ENCODE measurements around the gene TMEM186. TPM values are rescaled to one million over a fixed set of nuclear protein-coding genes. Genes with fewer than 3 reads are reported as not detected.
"Not testable (repeated sequence)": the region's sequence is repeated elsewhere in the genome, so short reads cannot be mapped to it uniquely, and the experiment has no call there.

The TMEM186 gene
- total RNA-seq, 1 donor from 2014 or later, result 5.8 TPM

DNA sequence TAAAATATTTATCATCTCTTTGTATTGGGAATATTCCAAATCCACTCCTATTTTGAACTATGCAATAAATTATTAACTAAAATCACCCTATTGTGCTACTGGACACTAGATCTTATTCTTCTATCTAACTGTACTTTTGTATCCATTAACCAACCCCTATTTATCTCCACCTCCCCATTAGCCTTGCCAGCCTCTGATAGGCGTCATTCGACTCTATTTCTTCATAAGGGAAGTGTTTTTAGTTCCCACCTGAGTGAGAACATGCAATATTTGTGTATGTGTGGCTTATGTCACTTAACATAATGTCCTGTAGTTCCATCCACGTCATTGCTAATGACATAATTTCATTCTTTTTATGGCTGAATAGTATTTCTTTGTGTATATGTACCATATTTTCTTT is 23.9 kb downstream of the TMEM186 start:
- no peak for DNase-seq

DNA sequence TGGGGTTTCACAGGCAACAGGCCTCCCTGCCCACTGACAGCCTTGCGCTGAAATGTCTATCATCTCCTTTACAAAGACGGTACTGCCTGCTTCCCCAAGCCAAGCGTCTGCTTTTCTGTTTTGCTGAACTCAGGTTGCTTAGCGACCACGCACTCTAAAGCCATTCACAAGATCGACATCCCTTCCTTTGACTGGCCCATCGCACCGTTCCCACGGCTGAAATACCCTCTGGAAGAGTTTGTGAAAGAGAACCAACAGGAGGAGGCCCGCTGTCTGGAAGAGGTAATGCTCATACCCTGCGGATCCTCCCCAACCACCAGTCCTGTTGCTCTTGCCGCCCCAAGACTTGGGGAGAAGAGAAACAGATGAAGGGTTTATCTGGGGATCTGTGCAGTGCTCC is 28.7 kb downstream of the TMEM186 start:
- no peak for DNase-seq

DNA sequence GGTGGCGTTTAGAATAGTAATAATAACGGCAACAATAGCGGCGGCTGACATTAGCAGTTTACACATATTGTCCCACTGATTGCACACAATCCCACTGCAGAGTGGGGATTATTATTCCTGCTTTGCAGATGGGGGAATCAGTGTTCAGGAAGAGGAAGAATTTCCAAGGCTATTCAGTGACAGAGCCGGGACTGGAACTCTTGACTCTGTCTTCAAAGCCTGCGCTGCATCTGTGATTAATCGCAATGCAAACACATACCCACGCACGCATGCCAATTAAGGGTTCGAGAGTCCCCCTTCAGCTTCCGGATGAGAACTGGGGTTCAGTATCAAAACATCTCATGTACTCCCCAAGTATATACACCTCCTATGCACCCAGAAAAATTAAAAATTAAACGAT is 29.2 kb downstream of the TMEM186 start:
- DNase-seq, result no peak

DNA sequence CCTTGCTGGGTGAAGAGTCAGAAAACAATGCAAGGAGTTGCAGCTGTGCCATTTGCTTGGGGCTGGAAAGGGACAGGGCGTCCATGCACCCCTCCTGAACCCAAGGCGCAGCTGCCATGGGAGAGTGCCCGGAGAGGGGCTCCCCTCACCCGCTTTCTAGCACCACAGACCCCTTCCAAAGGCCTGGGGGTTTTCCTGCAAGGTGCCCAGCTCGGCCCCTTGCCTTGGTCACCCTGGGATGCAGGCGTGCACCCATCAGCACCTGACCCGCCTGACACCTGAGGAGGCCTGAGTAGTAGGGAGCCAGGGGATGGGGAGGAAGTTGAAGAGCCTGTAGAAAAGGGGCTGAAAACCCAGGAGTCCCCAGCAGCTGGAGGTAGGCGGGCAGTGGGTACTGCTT is 30.3 kb downstream of the TMEM186 start:
- DNase-seq, result no peak

DNA sequence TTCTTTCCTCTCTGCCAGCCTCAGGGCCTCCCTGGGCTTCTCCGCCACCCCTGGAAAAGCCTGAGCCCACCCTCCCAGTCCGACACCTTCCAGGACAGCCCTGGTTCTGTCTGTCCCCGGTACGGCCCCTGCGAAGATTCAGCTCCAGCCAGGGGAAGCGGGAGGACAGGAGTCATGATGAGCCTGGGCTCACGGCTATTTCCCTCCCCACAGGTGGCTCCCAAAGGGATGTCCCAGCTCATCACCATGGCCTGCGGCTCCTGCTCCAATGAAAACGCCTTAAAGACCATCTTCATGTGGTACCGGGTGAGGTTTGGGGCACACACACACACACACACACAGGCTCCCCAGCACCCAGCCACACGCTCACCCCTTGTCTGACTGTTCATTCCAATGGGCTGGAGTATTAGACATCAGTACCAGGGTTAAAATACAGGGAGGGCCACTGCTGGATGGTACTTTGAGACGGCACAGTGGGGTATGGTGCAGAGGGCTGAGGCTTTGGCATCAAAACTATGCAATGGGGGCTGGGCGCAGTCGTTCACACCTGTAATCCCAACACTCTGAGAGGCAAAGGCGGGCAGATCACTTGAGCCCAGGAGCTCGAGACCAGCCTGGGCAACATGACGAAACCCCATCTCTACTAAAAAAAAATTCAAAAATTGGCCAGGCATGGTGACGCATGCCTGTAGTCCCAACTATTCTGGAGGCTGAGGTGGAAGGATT is 32.8 kb downstream of the TMEM186 start:
- no peak for DNase-seq

DNA sequence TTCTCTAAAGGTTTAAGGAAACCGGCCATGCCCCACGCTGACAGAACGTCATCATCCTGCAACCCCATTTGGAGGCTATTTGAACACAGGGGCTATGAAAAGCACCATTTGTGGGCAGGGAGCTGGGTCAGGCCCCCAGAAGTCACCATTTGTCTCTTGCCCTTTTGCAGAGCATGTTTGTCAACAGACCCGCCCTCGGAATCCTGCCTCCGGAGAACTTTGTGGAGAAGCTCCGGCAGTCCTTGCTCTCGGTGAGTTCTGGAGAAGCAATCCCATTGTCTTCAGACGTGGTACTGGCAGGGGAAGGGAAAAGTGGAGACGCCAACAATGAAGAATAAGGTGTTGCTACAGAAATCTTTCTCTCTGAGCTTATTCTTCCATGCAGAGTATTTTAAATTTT is 33.5 kb downstream of the TMEM186 start:
- DNase-seq, result no peak

DNA sequence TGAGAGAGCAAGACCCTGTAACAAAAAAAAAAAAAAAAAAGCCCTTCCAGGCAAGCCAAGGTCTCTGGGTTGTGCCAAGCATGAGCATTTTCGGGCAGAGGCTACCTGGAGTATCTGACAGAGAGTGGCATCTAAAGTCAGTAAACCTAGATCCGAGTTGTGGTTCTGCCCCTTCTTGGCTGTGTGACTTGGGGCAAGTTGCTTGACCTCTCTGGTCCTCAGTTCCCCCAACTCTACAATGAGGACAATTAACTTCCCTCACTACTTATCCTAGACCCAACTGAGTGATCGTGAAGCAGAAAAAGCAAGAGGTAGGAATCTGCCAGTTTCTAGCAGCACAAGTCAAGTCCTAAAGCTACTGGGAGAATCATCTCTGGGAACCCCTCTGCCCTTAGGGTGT is 34.4 kb downstream of the TMEM186 start:
- DNase-seq, result no peak

DNA sequence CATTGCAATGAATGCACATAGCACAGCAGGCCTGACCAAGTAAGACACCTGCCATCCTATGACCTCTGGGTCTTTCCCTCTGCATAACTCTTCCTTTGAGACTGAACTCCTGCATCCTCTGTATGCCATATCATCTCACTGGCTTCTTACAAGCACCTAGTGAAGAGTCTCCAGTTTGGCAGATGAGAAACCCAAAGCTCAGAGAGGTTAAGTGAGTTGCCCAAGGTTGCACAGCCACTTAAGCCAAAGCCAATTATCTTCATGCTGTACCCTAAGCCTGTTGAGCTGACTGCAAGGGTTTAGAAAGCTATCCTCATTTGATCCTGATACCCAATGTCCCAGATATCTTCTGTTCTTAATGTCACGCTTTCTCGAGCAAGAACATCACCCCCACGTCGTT is 35.2 kb downstream of the TMEM186 start:
- DNase-seq, result no peak

DNA sequence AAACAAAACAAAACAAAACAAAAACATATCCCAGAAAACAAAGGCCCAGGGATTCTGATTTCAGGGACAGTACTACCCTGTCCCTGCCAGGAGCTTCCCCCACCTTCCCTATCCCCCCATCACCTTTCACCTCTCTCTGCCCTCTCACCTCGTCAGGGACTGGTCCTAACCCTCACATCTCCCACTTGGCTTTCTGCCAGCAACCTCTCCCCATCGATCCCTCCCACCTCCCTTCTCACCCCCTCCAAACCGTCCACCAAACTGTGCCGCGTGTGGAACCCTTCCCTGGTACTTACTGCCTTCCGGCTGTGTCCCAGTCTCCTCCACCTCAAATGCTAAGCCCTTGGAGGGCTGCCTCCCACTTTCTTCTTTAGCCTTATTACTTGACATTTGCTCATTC is 36.4 kb downstream of the TMEM186 start:
- DNase-seq, result no peak

DNA sequence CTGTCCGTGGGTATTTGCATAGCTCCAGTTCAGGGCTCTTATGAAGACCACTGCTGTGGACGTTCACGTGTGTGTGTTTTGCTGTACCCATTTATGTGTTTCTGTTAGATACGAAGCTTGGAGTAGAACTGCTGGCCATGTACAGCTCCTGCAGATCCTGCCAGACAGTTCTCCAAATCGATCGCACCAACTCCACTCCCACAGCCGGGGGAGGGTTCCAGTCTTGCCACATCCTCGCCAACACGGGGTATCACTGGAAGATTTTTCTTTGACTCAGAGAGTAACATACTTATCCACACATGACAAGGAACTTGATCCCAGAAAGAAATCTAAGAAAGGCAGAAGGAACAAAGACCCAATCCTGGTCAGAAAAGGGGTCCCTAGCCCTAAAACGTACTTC is 37.4 kb downstream of the TMEM186 start:
- no peak for DNase-seq

DNA sequence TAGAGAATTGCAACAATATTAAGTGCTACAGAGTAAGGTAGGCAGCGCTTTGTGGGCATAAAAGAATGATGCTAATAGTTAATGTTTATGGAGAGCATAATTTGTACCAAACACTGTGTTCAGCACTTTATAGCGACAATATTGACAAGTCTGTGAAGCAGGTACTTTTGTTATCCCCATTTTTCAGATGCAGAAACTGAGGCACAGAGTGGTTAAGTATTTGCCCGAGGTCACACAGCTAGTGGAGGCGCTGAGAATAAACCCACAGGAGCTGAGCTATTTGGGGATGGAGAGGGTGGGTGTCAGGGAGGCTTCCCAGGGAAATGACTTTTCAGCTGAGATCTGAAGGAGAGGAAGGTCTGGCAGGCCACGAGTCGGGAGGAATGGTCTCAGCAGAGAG is 39.4 kb downstream of the TMEM186 start:
- no peak for DNase-seq

DNA sequence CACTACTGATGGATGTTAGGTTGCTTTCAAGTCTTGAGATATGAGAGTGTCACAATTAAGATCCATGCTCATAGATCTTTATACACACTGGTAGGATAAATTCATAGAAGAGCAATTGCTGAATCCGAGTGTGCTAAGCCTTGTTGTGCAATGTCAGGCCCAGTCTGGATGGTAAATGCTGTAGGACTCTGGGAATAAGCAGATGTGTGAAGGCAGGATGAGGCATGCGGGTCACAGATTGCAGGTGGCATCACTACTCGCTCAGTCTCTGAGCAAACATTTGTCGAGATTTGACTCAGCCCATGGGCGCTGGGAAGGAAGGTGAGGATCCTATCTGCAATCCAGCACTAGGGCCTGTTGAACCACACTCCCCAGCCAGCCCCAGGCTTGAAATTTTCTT is 40.7 kb downstream of the TMEM186 start:
- DNase-seq, result no peak

DNA sequence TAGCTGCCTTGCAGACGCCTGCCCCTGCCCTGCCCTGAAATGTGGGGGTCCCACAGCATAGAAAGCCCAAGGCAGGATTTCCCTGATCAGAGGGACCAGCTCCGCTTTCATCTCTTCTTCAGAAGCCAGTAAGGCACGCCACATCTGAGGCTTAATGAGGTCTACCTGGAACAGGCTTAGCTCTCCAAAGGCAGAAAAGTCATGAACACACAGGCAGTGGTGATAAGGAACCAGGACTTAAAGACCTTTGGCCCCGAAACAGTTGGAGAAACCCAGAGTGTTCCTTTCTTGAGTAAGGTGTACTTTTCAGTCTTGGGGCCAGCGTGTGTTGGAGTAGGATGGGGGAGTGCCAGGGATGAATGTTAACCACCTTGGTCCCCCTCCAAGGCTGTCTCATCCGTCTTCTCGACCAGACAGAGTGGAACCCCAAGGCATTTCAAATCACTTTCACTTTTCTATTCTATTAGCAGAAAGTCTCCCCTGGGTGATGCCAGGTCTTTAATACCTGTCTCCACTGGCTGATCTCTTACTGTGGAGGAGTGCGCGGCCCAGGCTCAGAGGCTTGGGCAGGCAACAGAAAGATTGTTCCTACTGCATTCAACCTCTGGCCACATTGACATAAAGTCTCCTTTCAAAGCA is 43.9 kb downstream of the TMEM186 start:
- no peak for DNase-seq

DNA sequence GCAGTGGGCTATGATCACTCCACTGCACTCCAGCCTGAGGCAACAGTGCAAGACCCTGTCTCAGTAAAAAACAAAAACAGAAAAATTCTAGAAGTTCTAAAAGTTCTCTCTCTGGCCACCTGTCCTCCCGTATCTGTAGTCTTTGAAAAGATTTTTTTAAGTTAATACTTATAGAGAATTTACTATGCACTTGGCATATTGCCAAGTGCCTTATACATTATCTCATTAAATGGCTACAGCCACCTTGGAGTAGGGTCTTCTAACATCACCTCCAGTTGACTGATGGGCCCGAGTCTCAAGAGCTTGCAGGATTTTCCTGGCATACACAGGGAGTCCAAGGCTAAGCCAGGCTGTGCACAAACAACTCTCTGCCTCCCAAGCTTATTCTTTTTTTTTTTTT is 44.7 kb downstream of the TMEM186 start:
- no peak for DNase-seq

DNA sequence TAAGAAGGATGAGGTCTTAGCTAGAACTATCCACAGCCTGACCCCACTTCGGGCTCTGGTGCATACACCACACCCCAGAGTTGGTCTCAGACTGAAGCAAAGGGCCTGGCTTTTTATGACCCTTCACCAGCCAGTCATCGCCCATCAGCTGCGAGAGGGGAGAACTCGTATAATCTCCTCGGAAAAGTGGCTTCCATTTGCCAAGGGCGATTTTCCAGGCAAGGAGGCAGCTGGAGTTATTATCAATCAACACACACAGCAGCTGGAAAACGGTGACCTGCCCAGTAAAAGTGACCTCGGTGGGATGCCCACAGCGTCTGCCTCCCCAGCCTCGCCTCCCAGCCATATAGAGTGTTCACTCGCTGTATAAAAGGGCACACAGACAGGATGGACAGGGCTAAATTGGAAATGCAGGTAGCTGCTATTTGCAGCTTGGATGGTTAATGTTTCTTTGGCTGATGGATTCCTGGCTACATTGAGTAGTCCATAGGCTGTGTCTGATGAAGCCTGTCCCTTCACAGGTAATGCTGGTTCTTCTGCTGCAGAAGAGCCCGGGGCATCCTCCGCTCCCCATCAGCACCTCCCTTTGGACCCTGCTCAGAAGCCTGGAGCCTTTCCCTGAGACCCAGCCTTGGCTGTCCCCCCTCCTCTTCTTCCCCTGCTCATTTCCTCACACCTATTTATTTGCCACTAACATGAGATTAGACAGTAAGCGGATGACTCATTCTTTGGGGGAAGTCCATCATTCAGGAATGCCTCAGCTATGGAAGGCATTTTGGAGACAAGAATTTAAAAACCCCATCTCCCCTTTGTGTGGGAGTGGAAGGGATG is 45.7 kb downstream of the TMEM186 start:
- no peak for DNase-seq

DNA sequence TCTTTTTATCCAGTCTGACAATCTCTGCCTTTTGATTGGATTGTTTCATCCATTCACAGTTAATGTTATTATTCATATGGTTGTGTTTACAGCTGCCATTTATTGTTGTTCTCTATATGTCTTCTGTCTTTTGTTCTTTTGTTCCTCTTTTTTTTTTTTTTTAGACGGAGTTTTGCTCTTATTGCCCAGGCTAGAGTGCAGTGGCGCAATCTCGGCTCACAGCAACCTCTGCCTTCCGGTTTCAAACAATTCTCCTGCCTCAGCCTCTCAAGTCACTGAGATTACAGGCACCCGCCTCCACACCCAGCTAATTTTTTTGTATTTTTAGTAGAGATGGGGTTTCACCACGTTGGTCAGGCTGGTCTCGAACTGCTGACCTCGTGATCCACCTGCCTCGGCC is 48.5 kb downstream of the TMEM186 start:
- not testable (repeated sequence) for DNase-seq

Other genes starting within 250 kb of the TMEM186 start
- gene TMEM114, start 207.1 kb downstream of the TMEM186 start, total RNA-seq, result not detected
- 13.7 TPM for gene METTL22, start 175.9 kb downstream of the TMEM186 start, total RNA-seq
- 86.1 TPM for gene ABAT, start 123.0 kb downstream of the TMEM186 start, total RNA-seq
- 6.9 TPM for gene PMM2, start 200 bp upstream of the TMEM186 start, total RNA-seq
- 189 TPM for gene CARHSP1, start 71.4 kb upstream of the TMEM186 start, total RNA-seq
- not detected for gene LITAFD, start 84.7 kb upstream of the TMEM186 start, total RNA-seq
- gene USP7, start 166.3 kb upstream of the TMEM186 start, total RNA-seq, result 90.9 TPM

Data from occipital lobe (tissue), 2 donors.